Skeletal muscle satellite cell (primary cell): ENCODE measurements around the gene ZC3H7B.

Source experiments
- H3K27me3 ChIP-seq: 2 replicates; pipeline ENCODE4 v1.7.0; 2013; ENCODE audit warnings: low read length; ENCODE audit not compliant: control insufficient read depth, insufficient read depth
- H3K36me3 ChIP-seq: 2 replicates; pipeline ENCODE4 v1.7.0; 2013; ENCODE audit warnings: mild to moderate bottlenecking, control low read depth, low read length; ENCODE audit not compliant: insufficient read depth
- H3K4me1 ChIP-seq: 2 replicates; pipeline ENCODE4 v1.7.0; 2013; ENCODE audit warnings: low read length; ENCODE audit not compliant: control insufficient read depth, insufficient read depth
- H3K4me2 ChIP-seq: 2 replicates; pipeline ENCODE4 v1.7.0; 2013; ENCODE audit warnings: mild to moderate bottlenecking, low read length
- H3K4me3 ChIP-seq: 2 replicates; pipeline ENCODE4 v1.7.0; 2013; ENCODE audit warnings: low read length
- H3K9ac ChIP-seq: 2 replicates; pipeline ENCODE4 v1.7.0; 2013; ENCODE audit warnings: mild to moderate bottlenecking, low read depth, low read length, moderate library complexity
- H3K9me3 ChIP-seq: replicated peaks from 2 replicates; pipeline ENCODE4 v1.7.0; 2013; ENCODE audit warnings: mild to moderate bottlenecking, control low read depth, low read length

Gene ZC3H7B

DNA sequence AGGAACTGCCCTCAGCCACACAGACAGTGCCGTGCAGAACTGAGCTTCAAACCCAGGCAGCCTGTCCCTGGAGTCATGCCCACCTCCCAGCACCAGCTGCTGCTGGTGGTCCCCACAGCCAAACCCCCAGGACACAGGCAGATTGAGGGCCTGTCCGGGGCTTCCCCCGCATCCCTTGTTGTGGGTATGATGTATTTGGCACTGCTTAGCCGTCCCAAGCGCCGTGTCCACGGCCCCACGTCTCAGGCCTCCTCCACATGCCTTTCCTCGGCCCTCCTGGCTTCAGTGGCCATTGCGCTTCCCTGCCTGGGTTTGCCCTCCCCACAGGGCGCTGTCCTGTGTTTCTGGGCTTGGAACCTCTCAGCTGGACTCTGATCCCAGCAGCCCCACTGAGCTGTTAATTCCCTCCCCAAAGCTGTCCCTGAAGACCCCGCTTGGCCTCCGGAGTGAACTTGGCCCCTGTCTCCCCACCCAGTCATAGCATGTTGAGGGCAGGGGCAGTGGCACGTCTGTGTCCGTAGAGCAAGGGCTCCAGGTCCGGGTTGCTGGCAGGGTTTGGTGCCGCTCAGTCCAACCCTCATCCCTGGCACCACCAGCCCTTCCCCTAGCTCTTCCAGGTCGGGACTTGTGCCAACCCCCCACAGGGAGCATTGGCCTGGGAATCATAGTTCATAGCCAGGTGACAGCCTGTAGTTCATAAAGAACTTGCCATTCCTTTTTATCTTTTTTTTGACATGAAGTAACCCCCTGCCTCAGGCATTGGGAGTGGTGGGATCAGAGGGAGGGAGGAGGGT, 45.9 kb downstream of the ZC3H7B start:
- no peaks in the 10 kb centered on the region for H3K27me3 ChIP-seq
- no peak overlapping the region for H3K4me2 ChIP-seq
- H3K4me1 ChIP-seq = peaks cover 5% of the 10 kb centered on the region
- no peaks in the 10 kb centered on the region for H3K9me3 ChIP-seq
- H3K9ac ChIP-seq = no peak overlapping the region
- no peak overlapping the region for H3K4me3 ChIP-seq
- H3K36me3 ChIP-seq = peaks cover 87% of the 10 kb centered on the region

DNA sequence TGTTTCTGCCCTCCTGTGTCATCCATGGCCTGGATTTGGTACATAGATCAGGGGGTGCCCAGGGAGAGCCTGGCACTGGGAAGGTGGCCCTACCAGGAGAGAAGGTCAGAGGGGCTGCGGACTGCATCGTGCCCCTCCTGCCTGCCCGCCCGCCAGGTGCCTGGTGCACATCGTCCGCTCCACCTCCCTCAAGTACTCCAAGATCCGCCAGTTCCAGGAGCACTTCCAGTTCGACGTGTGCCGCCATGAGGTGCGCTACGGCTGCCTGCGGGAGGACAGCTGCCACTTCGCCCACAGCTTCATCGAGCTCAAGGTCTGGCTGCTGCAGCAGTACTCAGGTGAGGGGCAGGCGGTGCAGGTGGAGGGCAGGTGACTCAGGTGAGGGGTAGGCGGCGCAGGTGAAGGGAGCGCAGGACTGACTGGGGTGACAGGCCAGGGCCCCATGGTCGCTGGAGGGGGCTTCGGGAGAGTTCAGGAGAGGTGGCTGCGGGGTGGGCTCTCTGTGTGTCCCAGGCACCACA, 47.7 kb downstream of the ZC3H7B start:
- peaks cover 85% of the 10 kb centered on the region for H3K36me3 ChIP-seq
- H3K9me3 ChIP-seq = no peaks in the 10 kb centered on the region
- H3K9ac ChIP-seq = no peak overlapping the region
- H3K4me3 ChIP-seq = no peak overlapping the region
- H3K27me3 ChIP-seq = no peaks in the 10 kb centered on the region
- no peak overlapping the region for H3K4me2 ChIP-seq
- peaks cover 5% of the 10 kb centered on the region for H3K4me1 ChIP-seq

DNA sequence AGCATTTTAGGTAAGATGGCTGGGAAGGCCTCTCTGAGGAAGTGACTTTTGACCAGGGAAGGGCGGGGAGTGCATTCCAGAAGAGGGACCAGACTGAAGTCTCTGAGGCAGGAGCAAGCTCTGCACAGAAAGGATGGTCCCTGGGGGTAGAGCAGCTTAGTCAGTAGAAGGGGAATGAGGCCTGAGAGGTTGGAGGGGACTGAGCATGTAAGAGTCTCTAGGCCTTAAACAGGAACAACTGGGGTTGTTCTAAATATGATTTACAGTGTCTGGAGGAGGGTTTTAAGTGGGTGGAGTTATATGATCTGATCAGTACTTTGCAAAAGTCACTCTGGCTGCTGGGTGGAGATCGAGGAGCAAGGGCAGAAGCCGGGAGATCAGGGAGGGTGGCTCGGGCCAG, 48.8 kb downstream of the ZC3H7B start:
- Histone ChIP-seq H3K4me2 (no peak overlapping the region), H3K27me3 (no peaks in the 10 kb centered on the region), H3K4me3 (no peak overlapping the region), H3K36me3 (peaks cover 83% of the 10 kb centered on the region), H3K9me3 (no peaks in the 10 kb centered on the region), H3K4me1 (peaks cover 5% of the 10 kb centered on the region), H3K9ac (no peak overlapping the region)

DNA sequence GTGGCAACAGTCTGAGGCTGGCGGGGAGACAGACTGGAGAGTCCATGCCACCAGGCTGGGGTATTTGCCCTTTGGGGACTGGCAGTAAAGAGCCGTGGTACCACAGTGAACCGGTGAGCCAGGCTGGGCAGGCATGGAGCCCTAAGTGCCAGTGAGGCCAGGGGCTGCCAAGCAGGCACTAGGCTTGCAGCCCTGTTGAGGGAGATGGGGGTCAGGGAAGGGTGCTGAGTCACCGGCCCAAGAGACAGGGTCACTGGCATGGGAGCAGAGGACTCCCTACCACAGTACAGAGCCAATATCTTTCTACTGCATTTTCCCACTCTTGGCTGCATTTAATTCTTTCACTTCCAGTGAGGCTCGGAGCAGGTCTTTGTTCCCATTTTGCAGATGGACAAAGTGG, 49.7 kb downstream of the ZC3H7B start:
- H3K4me3 ChIP-seq = no peak overlapping the region
- H3K4me2 ChIP-seq = no peak overlapping the region
- peaks cover 5% of the 10 kb centered on the region for H3K4me1 ChIP-seq
- H3K36me3 ChIP-seq = peaks cover 87% of the 10 kb centered on the region
- H3K9ac ChIP-seq = no peak overlapping the region
- H3K9me3 ChIP-seq = no peaks in the 10 kb centered on the region
- H3K27me3 ChIP-seq = no peaks in the 10 kb centered on the region

- Histone ChIP-seq H3K36me3 (peaks cover 89% of the 10 kb centered on the region), H3K9me3 (no peaks in the 10 kb centered on the region), H3K4me3 (no peak overlapping the region), H3K27me3 (no peaks in the 10 kb centered on the region), H3K9ac (no peak overlapping the region), H3K4me1 (peaks cover 5% of the 10 kb centered on the region), H3K4me2 (no peak overlapping the region)
These were observed 50.7 kb downstream of the ZC3H7B start for GRCh38 chr22:41352058-41352457.

DNA sequence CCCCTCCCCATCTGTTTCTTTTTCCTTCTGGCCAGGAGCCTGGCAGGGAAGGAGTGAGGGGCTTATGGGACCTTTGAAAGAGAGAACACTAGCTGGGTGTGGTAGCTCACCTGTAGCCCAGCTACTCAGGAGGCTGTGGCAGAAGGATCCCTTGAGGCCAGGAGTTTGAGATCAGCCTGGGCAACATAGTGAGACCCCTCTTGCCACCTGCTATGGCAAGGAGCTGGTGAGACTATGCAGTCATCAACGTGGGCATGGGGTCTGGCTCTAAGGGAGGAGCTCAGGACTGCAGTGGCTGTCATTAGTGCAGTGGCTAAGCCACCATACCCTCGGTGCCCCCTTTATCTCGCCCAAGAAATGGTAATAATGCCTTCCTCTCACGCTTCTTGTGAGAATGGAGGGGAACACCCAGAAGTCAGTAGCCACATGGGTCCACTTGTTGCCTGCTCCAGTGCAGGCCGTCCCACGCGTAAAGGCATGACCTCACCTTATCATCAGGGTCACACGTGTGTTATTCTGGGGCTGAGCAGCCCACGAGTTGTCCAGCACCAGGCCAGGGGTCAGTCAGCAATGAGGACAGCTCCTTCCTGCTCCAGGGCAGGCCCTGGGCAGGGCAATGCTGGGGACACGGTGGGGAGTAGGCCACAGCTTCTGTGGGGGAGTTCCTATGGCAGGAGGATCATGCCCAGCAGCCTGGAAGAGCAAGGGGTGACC, 52.7 kb downstream of the ZC3H7B start:
- H3K36me3 ChIP-seq = peaks cover 80% of the 10 kb centered on the region
- H3K4me1 ChIP-seq = peaks cover 5% of the 10 kb centered on the region
- no peaks in the 10 kb centered on the region for H3K27me3 ChIP-seq
- no peak overlapping the region for H3K9ac ChIP-seq
- no peak overlapping the region for H3K4me3 ChIP-seq
- no peaks in the 10 kb centered on the region for H3K9me3 ChIP-seq
- no peak overlapping the region for H3K4me2 ChIP-seq

GRCh38 chr22:41354979-41355378, 53.7 kb downstream of the ZC3H7B start:
- Histone ChIP-seq H3K36me3 (peaks cover 71% of the 10 kb centered on the region), H3K9ac (no peak overlapping the region), H3K4me2 (no peak overlapping the region), H3K9me3 (no peaks in the 10 kb centered on the region), H3K4me1 (peaks cover 5% of the 10 kb centered on the region), H3K27me3 (no peaks in the 10 kb centered on the region), H3K4me3 (no peak overlapping the region)

- Histone ChIP-seq H3K9ac (no peak overlapping the region), H3K4me1 (peaks cover 5% of the 10 kb centered on the region), H3K4me3 (no peak overlapping the region), H3K9me3 (no peaks in the 10 kb centered on the region), H3K4me2 (no peak overlapping the region), H3K36me3 (peaks cover 61% of the 10 kb centered on the region), H3K27me3 (no peaks in the 10 kb centered on the region)
These were observed 54.6 kb downstream of the ZC3H7B start for GRCh38 chr22:41355895-41356294.

- H3K4me2 ChIP-seq = no peak overlapping the region
- peaks cover 58% of the 10 kb centered on the region for H3K36me3 ChIP-seq
- H3K4me3 ChIP-seq = no peak overlapping the region
These were observed 55.2 kb downstream of the ZC3H7B start for GRCh38 chr22:41356430-41357028.

DNA sequence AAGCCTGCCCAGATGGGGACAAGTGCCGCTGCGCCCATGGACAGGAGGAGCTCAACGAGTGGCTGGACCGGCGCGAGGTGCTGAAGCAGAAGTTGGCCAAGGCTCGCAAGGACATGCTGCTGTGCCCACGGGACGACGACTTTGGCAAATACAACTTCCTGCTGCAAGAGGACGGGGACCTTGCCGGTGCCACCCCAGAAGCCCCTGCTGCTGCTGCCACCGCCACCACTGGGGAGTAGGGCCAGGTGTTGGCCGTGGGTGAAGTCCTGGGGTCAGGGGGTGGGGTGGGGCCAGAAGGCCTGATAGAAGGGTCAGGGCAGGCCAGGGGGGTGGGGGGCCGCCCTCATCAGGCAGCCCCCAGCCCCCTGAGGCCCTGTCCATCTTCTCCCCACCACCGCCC, 55.9 kb downstream of the ZC3H7B start:
- Histone ChIP-seq H3K4me1 (no peaks in the 10 kb centered on the region), H3K36me3 (peaks cover 55% of the 10 kb centered on the region), H3K4me2 (no peak overlapping the region), H3K9ac (no peak overlapping the region), H3K27me3 (no peaks in the 10 kb centered on the region), H3K9me3 (no peaks in the 10 kb centered on the region), H3K4me3 (no peak overlapping the region)

More at GRCh38 chr22:41356430-41357028, 55.2 kb downstream of the ZC3H7B start:
- Histone ChIP-seq H3K9me3 (no peaks in the 10 kb centered on the region), H3K4me1 (peaks cover 5% of the 10 kb centered on the region), H3K9ac (no peak overlapping the region), H3K27me3 (no peaks in the 10 kb centered on the region)

- Histone ChIP-seq H3K9ac (no peak overlapping the region), H3K9me3 (no peaks in the 10 kb centered on the region), H3K36me3 (peaks cover 44% of the 10 kb centered on the region), H3K4me1 (no peaks in the 10 kb centered on the region), H3K27me3 (no peaks in the 10 kb centered on the region), H3K4me3 (no peak overlapping the region), H3K4me2 (no peak overlapping the region)
These were observed 57.6 kb downstream of the ZC3H7B start for GRCh38 chr22:41358927-41359326.
